GM15510 (cell line): Measurements from ENCODE around the gene RPL36.

Experiments
- POLR2A ChIP-seq: IDR thresholded peaks from 3 replicates; pipeline ENCODE4 v1.6.1; 2011; ENCODE audit warnings: borderline replicate concordance; ENCODE audit not compliant: insufficient read length; ENCODE audit errors: extremely low read depth

The RPL36 gene

DNA sequence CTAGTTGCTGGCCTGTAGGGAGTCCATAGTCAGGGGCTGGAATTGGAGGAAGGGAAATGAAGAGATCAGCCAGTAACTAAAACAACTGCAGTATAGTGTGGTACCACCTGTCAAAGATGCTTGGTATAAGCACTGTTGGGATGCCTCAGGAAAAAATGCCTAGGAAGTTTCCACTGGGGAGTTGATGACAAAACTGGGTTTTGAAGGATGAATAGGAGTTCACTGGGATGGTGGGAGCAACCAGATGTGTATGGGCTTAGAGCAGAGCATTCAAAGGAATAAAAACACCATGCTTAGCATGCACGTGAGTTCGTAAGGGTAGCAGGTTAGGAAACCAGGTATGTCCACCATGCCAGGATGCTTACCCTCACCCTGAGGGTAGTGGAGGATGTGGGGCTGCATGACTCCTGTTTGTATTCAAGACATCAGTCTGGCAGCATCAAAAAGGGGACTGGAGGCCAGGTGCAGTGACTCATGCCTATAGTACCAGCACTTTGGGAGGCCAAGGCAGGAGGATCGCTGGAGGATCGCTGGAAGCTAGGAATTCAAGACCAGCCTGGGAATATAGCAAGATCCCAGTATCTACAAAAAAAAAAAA lies 37.5 kb downstream of the RPL36 start:
- TF ChIP-seq POLR2A = no peak

DNA sequence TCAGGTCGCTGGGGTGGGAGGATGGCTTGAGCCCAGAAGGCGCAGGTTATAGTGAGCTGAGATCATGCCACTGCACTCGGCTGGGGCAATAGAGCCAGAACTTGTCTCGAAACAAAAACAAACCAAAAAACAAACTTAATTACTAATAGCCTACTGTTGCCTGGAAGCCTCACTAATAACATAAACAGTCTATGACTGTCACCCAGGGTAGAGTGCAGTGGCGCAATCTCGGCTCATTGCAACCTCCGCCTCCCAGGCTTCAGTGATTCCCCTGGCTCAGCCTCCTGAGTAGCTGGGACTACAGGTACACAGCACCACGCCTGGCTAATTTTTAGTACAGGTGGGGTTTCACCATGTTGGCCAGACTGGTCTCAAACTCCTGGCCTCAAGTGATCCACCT lies 48.3 kb downstream of the RPL36 start:
- no peak for TF ChIP-seq POLR2A
